NB4 (cell line): ENCODE measurements around the gene MAP3K4.

Source experiments
- DNase-seq: peaks from one replicate; pipeline ENCODE4 v3.0.0; 2010; ENCODE audit warnings: low read depth
- H3K4me3 ChIP-seq: one replicate; pipeline ENCODE4 v1.5.1; 2011; ENCODE audit warnings: mild to moderate bottlenecking, low read depth, low read length, moderate library complexity
- MYC ChIP-seq: IDR thresholded peaks from 2 replicates; pipeline ENCODE4 v1.6.1; 2011; ENCODE audit warnings: low read depth, low read length
- POLR2A ChIP-seq: IDR thresholded peaks from 2 replicates; pipeline ENCODE4 v1.6.1; 2011; ENCODE audit warnings: mild to moderate bottlenecking; ENCODE audit not compliant: insufficient read length; ENCODE audit errors: extremely low read depth
- TF ChIP-seq, protein P1 (sequence below): IDR thresholded peaks from one replicate; pipeline ENCODE4 v1.5.1; 2012; ENCODE audit warnings: low read depth, low read length
- TF ChIP-seq, protein P2 (sequence below): IDR thresholded peaks from 2 replicates; pipeline ENCODE4 v1.6.1; 2011; ENCODE audit warnings: low read depth, low read length

MAP3K4 gene

DNA sequence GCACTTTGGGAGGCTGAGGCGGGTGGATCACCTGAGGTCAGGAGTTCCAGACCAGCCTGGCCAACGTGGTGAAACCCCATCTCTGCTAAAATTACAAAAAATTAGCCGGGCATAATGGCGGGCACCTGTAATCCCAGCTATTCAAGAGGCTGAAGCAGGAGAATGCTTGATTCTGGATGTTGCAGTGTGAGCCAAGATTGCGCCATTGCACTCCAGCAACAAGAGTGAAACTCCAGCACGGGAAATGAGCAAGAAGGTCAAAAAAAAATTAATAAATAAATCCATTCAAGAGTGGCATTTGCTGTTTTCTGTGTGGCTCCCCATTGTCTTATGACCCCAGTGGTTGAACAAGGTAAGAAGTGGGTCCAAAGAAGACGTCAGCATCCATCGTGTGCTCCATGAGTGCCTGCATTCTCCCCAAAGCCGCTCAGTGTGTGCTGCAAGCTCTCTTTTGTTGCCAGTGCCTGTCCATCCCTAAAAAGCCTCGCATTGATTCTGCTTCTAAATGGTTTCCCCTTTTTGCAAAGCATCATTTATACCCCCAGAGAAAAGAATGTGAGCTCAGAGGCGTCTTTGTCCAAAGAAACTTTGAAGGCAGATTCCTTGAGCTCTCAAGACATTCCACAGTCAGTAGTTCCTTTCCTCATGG is 38.8 kb upstream of the MAP3K4 start:
- DNase-seq: no peak
- TF ChIP-seq, protein P1, sequence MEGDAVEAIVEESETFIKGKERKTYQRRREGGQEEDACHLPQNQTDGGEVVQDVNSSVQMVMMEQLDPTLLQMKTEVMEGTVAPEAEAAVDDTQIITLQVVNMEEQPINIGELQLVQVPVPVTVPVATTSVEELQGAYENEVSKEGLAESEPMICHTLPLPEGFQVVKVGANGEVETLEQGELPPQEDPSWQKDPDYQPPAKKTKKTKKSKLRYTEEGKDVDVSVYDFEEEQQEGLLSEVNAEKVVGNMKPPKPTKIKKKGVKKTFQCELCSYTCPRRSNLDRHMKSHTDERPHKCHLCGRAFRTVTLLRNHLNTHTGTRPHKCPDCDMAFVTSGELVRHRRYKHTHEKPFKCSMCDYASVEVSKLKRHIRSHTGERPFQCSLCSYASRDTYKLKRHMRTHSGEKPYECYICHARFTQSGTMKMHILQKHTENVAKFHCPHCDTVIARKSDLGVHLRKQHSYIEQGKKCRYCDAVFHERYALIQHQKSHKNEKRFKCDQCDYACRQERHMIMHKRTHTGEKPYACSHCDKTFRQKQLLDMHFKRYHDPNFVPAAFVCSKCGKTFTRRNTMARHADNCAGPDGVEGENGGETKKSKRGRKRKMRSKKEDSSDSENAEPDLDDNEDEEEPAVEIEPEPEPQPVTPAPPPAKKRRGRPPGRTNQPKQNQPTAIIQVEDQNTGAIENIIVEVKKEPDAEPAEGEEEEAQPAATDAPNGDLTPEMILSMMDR: no peak
- TF ChIP-seq POLR2A: no peak
- TF ChIP-seq MYC: no peak
- TF ChIP-seq, protein P2, sequence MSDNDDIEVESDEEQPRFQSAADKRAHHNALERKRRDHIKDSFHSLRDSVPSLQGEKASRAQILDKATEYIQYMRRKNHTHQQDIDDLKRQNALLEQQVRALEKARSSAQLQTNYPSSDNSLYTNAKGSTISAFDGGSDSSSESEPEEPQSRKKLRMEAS: no peak
- no peak overlapping the region for H3K4me3 ChIP-seq

DNA sequence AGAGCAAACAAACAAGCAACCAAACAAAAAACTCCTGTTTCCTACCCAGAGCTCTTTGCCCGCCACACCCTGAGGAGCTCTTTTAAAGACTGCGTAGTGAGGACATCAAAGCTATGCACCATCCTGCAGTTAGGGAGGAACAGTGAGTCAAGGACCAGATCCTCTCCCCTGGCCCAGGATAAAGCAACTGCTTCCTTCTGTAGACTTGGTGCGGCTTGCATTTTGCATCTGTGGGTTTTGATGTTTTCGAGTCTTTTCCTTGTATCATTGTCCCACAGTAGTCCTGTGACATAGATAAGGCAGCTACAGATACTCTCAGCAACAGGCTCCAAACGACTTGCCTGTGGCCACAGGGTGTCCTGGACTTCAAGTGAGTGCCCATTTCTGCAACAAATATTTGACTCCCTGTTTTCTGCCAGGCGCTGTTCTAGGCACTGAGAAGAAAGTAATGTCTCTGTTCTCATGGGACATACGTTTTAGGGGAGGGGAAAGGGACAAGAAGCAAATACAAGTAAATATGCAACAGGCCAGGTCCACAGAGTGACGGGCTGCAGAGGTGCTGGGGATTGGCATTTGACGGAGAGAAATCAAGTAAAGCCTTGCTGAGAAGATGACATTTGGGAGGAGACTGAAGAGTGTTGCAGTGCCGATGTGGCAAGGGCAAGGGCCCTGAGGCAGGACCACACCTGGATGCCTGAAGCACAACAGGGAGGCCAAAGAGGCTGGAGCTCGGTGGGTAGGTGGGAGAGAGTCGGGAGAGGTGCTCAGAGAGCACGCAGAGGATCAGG is 35.9 kb upstream of the MAP3K4 start:
- DNase-seq: no peak
- TF ChIP-seq, protein P2: no peak
- TF ChIP-seq, protein P1: no peak
- no peak for TF ChIP-seq MYC
- no peak for TF ChIP-seq POLR2A
- no peak overlapping the region for H3K4me3 ChIP-seq

DNA sequence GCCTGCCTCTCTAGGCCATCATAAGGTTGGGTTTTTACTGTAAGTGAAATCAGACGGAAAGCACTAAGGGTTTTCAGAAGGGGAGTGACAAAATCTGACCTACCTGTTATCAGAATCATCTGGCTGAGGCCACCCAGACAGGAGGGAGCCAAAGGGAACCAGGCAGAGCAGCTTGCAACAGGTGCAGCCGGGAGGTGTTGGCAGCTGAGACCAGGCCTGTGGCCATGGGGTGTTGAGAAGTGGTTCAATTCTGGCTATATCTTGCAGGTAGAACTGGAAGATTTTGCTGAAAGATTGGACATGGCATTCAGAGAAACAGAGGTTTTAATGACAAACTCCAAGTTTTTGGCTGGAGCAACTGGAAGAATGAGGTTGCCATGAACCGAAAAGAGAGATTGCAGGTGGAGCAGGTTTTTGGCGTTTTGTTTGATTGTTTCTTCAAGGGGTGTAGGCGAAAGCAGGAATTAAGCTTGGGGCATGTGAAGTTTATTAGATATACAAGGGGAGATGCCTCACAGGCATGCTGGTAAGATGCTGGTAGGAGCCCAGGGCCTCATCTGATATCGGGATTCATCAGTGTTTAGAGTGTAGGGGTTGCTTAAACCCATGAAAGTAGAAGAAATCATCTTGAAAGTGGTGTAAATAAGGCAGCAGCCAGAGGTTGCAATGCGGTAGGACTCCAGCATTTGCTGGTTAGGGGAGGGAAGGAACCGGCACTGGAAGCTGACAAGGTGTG is 35.1 kb upstream of the MAP3K4 start:
- H3K4me3 ChIP-seq: no peak overlapping the region
- TF ChIP-seq MYC: no peak
- TF ChIP-seq, protein P1: no peak
- TF ChIP-seq, protein P2: no peak
- TF ChIP-seq POLR2A: no peak

DNA sequence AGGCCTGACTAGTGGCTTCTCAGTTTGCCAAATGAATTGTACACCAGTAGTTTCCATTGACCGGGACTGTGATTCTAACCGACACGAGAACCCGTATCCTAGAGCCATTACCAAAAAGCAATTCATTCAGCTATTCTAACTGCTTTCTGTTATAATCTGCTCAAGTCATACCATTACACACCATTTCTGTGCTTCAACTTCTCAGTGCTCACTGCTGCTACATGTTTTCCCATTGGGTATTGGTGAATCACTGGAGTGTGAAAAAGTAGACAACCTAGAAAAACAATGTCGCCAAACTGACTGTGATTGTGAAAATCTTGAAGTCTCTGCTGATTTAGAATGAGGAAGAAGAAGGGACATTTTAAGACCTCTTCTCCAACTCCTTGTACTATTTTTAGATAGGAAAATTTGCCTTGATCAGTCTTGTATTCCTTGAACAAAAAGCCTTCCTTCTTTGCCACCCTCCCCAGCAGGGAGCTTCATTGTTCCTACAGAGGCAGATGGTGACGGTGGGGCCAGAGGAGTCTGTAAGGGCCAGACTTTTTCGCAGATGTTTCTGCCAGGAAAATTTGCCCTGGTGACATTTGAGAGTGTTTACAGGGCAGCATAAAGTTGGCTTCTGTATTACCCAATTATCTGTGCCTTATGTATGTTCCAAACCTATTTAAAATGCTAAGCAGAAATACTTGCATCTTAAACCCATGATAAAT is 31.7 kb upstream of the MAP3K4 start:
- H3K4me3 ChIP-seq: no peak overlapping the region
- TF ChIP-seq, protein P1: no peak
- TF ChIP-seq MYC (no peak), POLR2A (no peak)
- TF ChIP-seq, protein P2: no peak
- DNase-seq: no peak

More for the DNA sequence above, 35.1 kb upstream of the MAP3K4 start:
- DNase-seq: no peak

DNA sequence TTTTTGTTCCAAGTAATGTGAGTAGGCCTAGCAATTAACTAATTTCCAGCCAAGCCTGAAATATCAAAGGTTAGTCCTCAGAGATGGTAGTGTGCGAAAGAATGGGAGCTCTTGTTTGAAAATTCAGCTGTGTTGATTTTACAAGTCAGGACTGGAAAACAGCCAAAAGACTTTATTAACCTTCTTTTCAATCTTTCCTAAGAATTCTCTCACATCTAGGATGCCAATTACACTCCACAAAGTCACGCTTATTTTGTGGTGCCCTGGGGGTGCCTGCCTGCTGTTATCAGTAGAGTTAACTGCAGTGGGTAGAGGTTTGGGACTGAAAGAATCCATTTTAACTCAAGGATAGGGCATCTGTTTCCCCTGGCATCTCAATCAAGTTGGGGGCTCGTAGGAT is 30.7 kb upstream of the MAP3K4 start:
- H3K4me3 ChIP-seq: no peak overlapping the region
- no peak for TF ChIP-seq POLR2A
- TF ChIP-seq, protein P2: no peak
- no peak for DNase-seq
